Stimulated activated CD8-positive, alpha-beta memory T cell treated with anti-CD3 and anti-CD28 coated beads, Interleukin-12 subunit alpha, Interleukin-12 subunit beta, amount 100 ng/mL, for 4 hours (primary cell): ENCODE results near the gene ERBB3.

Source experiments
- DNase-seq: peaks from one replicate; pipeline ENCODE4 v3.0.0-alpha.2; 2020; ENCODE audit warnings: low read depth

Gene ERBB3

DNA sequence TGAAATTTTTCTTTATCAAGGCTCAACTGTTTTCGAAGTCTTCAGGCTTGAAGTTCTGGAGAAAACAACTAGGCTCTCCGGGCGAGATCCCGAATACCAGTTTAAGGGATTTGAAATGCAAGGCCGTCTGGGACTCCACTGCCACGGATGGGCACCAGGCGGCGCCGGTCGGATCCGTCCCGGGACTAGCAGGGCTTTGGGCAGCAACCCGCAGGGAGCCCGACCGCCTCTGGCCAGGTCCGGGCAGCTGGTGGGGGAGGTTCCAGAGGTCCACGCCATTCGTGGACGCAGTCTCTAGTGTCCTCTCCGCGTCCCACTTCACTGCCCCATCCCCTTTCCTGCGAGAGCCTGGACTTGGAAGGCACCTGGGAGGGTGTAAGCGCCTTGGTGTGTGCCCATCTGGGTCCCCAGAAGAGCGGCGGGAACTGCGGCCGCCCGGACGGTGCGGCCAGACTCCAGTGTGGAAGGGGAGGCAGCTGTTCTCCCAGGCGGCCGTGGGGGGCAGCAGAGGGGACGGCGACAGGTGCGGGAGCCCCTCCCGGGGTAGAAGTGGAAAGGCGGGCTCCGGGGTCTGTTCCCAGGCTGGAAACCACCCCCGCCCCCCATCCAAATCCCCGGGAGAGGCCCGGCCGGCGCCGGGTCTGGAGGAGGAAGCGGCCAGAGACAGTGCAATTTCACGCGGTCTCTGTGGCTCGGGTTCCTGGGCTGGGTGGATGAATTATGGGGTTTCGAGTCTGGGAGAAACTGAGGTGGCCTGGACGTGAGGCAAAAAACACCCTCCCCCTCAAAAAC lies 838 bp upstream of the ERBB3 start:
- DNase-seq, result peak; percentile 23

DNA sequence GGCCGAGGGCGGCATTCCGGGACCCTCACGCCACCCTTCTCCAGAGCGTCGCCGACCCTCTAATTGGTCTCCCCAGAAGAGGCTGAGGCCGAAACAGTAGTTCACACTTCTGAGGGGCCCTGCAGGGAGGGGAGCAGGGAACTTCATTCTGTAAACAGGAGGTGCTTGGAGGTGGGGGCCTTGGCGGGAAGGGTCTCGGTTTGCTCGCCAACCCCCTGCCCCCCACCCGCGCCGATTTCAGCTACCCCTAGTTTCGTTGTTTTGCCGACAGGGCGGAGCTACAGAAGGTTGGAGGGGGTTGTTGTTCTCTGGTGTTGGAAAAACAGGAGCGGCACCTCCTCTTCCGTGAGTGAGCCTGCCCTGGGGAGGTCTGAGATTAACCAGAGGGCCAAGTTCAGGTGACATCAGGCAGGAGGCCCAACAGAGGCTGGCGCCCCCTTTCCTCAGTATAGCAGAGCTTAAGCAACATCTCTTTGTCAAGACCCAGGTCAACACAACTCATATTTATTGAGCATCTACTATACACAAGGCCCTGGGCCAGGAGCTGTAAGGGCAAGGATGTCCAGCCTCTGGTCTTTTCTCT lies 682 bp downstream of the ERBB3 start:
- DNase-seq, result no peak

GRCh38 chr12:56081393-56082347 lies 1.7 kb downstream of the ERBB3 start:
- DNase-seq, result no peak

- DNase-seq, result no peak
Measured at GRCh38 chr12:56082382-56082781, 2.4 kb downstream of the ERBB3 start.

DNA sequence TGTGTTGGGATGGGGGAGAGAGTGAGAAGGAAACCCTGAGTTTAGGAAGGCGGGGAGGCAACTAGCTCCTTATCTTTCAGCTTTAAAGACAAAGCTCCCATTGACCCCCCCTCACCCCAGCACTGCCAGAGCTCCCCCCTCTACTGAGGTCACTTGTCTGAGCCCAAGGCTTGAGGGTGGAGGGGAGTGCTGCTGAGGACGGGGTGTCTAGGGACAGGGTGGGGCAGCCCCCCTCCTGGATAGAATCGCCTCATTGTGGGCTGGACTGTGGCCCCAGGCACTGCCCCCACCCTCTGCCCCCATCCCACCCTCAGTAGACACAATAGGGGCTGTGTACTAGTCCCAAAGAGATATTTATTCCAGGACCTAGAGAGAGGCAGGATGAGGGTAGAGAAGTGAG lies 3.0 kb downstream of the ERBB3 start:
- DNase-seq, result no peak

DNA sequence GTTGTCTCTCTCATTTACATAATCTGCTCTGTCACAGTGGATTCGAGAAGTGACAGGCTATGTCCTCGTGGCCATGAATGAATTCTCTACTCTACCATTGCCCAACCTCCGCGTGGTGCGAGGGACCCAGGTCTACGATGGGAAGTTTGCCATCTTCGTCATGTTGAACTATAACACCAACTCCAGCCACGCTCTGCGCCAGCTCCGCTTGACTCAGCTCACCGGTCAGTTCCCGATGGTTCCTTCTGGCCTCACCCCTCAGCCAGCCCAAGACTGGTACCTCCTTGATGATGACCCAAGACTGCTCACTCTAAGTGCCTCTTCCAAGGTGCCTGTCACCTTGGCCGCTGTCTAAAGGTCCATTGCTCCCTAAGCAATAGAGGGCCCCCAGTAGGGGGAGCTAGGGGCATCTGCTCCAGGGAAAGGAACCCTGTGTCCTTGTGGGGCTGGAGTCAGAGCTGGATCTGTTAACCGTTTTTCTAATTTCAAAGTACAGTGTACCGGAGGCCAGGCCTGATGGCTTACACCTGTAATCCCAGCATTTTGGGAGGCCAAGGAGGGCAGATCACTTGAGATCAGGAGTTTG lies 5.1 kb downstream of the ERBB3 start:
- DNase-seq, result no peak

GRCh38 chr12:56086096-56086495 lies 6.1 kb downstream of the ERBB3 start:
- DNase-seq, result no peak

GRCh38 chr12:56086608-56087007 lies 6.6 kb downstream of the ERBB3 start:
- no peak for DNase-seq

DNA sequence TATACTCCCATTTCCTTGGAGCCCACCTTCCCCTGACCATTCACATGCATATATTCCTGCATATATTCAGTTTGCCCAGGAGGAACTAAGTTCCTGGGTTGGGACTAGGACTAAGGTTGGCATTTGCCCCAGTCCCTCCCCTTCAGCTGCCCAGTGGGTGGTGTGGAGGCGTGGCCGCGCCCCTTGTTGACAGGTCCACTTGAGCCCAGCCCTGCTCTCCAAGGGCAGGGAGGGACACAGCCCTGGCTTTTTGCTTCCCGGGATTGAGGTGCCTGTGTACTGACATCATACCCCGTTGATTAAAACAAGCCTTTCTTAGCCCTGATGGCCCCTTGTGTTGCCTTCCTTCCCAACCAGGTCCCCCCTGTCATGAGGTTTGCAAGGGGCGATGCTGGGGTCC lies 7.3 kb downstream of the ERBB3 start:
- no peak for DNase-seq

GRCh38 chr12:56097738-56098137 lies 17.8 kb downstream of the ERBB3 start:
- DNase-seq, result no peak

DNA sequence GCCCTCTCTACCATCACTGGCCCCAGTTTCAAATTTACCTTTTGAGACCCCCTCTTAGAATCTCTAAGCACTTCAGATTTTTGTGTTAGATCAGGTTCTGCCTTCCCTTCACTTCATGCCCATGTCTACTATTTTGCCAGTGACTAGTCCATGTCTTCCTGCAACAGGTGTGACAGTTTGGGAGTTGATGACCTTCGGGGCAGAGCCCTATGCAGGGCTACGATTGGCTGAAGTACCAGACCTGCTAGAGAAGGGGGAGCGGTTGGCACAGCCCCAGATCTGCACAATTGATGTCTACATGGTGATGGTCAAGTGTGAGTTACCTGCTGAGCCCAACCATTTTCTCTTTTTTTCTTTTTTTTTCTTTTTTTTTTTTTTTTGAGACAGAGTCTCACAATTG lies 18.6 kb downstream of the ERBB3 start:
- no peak for DNase-seq

- DNase-seq, result no peak
Measured at GRCh38 chr12:56099787-56100186, 19.8 kb downstream of the ERBB3 start.

GRCh38 chr12:56101045-56101444 lies 21.1 kb downstream of the ERBB3 start:
- DNase-seq, result no peak

DNA sequence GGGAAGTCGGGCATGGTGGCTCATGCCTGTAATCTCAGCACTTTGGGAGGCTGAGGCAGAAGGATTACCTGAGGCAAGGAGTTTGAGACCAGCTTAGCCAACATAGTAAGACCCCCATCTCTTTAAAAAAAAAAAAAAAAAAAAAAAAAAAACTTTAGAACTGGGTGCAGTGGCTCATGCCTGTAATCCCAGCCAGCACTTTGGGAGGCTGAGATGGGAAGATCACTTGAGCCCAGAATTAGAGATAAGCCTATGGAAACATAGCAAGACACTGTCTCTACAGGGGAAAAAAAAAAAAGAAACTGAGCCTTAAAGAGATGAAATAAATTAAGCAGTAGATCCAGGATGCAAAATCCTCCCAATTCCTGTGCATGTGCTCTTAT lies 22.7 kb downstream of the ERBB3 start:
- DNase-seq, result no peak

- no peak for DNase-seq
Measured at GRCh38 chr12:56103066-56103711, 23.2 kb downstream of the ERBB3 start.

DNA sequence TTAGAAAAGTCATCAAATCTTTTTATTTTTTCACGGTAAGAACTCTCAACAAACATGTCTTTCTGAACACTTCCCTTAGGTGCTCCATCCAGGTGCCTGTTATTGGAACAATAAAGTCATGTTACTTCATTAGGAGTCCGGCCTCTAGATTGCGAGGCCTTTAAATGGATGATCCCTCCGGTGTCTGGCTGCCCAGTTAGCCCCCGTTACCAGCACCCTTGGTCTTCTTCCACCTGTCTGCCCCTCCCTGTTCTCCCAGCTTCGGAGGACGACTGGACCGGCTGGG lies 23.8 kb downstream of the ERBB3 start:
- no peak for DNase-seq

DNA sequence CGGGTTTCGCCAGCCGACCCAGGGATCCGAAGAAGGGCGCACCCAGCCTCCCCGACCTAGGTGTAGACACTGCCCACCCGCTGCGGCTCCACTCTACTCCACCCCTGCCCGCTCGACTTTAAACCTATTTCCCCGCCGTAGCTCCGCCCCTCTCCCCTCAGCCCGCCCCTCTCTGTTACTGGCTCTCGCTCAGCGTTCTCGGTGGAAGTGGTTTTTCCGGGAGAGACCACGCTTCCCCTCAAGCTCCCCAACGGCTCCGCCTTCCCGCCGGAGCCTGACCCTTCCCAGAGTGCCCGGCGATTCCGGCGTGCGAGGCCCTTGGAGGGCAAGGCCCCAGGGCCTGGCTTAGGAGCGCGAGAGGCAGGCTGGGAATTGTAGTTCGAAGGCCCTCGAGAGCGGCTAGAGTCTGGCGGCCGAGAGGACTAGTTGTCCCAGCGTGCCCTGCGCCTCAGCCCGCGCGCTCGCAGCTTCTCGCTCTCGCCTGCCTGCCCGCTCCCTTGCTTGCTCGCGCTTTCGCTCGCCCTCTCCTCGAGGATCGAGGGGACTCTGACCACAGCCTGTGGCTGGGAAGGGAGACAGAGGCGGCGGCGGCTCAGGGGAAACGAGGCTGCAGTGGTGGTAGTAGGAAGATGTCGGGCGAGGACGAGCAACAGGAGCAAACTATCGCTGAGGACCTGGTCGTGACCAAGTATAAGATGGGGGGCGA lies 24.3 kb downstream of the ERBB3 start, which contains the start of gene PA2G4:
TSS of gene PA2G4 (plus strand) at position 451 of the 706 bp plus-strand sequence. CDS start at position 630, 179 bp downstream.
- DNase-seq, result peak; percentile 92

DNA sequence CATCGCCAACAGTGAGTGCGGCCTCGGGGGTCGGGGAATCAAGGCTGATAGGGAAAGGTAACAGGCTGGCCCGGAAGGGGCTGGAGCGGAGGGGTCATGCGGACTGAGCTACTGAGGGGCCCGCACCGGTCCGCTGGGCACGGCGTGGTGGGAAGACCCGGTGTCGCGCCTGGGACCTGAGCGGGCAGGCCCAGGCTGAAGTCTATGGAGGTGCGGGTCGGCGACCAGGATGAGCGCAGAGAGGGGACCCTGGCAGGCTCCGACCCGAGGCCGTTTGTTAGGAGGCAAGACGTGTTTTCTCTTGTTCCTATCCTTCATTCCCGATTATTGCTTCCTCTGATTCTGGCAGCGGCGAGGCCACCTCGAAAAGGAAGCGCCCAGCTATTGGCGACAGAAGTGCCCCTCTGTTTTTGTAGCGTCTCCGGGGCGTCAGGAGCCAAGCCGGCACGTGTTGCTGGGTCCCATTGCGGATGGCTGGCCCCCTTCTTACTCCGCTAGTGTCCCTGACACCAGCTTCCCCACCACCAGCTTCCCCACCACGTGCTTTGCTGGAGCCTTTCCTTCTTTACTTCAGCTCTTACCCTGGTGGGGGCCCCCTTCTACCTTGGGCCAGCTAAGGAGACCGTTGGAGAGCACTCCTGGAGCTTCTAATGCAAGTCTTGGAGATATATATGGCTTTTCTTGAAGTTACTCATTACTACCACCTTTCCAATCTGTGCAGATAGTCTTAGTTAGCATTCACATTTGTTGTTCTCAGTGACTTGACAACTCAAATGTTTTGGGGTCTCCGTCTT lies 25.0 kb downstream of the ERBB3 start:
- DNase-seq, result no peak

GRCh38 chr12:56105609-56105902 lies 25.6 kb downstream of the ERBB3 start:
- no peak for DNase-seq

DNA sequence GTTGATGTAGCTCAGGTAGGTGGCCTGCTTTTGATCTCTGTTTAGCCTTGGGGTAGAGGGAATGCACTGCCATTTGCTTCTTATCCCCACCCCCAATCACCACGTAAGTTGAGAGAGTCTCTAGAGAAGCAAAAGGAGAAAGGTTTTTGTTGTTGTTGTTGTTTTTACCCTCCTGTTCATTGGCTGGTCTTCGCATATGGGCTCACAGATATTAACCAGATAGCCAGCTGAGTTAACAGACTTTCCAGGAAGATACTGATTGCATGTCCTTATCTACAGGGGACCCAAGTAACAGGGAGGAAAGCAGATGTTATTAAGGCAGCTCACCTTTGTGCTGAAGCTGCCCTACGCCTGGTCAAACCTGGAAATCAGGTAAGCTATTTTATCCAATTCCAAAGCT lies 27.3 kb downstream of the ERBB3 start:
- DNase-seq, result no peak

- DNase-seq, result no peak
Measured at GRCh38 chr12:56110571-56110970, 30.6 kb downstream of the ERBB3 start.
